Mesenchymal stem cell (in vitro differentiated cells and primary cell): ENCODE data around the gene RAPGEF5.

Source experiments
- DNase-seq: peaks from one replicate; pipeline ENCODE4 v3.0.0-alpha.2; 2013
- H2AFZ ChIP-seq: one replicate; pipeline ENCODE4 v1.6.1; 2013; ENCODE audit warnings: low read depth, mild to moderate bottlenecking, control low read depth, inconsistent platforms, low read length, moderate library complexity
- H2AK5ac ChIP-seq: 2 replicates; pipeline ENCODE4 v1.6.1; 2013; ENCODE audit warnings: low read length, moderate library complexity, mild to moderate bottlenecking, inconsistent platforms; ENCODE audit not compliant: severe bottlenecking
- H2BK120ac ChIP-seq: one replicate; pipeline ENCODE4 v1.6.1; 2013; ENCODE audit warnings: low read depth, mild to moderate bottlenecking, inconsistent platforms, low read length, moderate library complexity
- H2BK12ac ChIP-seq, 2 experiments: one replicate each; pipeline ENCODE4 v1.6.1; 2013; ENCODE audit warnings: inconsistent platforms in 2 of 2, low read length in 2 of 2, mild to moderate bottlenecking in 2 of 2, moderate library complexity in 2 of 2, control low read depth in 1 of 2
- H2BK15ac ChIP-seq: one replicate; pipeline ENCODE4 v1.6.1; 2013; ENCODE audit warnings: mild to moderate bottlenecking, low read depth, inconsistent platforms; ENCODE audit not compliant: poor library complexity, severe bottlenecking
- H2BK5ac ChIP-seq: 2 replicates; pipeline ENCODE4 v1.6.1; 2013; ENCODE audit warnings: low read depth, mild to moderate bottlenecking, low read length, control low read depth, inconsistent platforms; ENCODE audit not compliant: poor library complexity, severe bottlenecking
- H3K14ac ChIP-seq, 2 experiments: one replicate each; pipeline ENCODE4 v1.6.1; 2013; ENCODE audit warnings: inconsistent platforms in 2 of 2, low read length in 2 of 2, control low read depth in 1 of 2, mild to moderate bottlenecking in 1 of 2, moderate library complexity in 1 of 2
- H3K18ac ChIP-seq, 2 experiments: one replicate each; pipeline ENCODE4 v1.6.1; 2013; ENCODE audit warnings: inconsistent platforms in 2 of 2, low read length in 2 of 2, control low read depth in 1 of 2, low read depth in 1 of 2, mild to moderate bottlenecking in 1 of 2
- H3K23ac ChIP-seq, 2 experiments: one replicate each; pipeline ENCODE4 v1.6.1; 2013; ENCODE audit warnings: inconsistent platforms in 2 of 2, low read length in 2 of 2, mild to moderate bottlenecking in 2 of 2, moderate library complexity in 2 of 2, control low read depth in 1 of 2
- H3K27ac ChIP-seq: 2 replicates; pipeline ENCODE4 v1.5.1; 2013; ENCODE audit warnings: mild to moderate bottlenecking, moderate library complexity, low read length, control low read depth, inconsistent platforms; ENCODE audit not compliant: poor library complexity, severe bottlenecking
- H3K27me3 ChIP-seq, 2 experiments: 2 replicates each; pipeline versions ENCODE4 v1.6.1 to v1.7.0; 2013; ENCODE audit warnings: low read length in 2 of 2, mild to moderate bottlenecking in 2 of 2, moderate library complexity in 2 of 2, control low read depth in 1 of 2, inconsistent platforms in 1 of 2; ENCODE audit not compliant: control insufficient read depth in 1 of 2, insufficient read depth in 1 of 2
- H3K36me3 ChIP-seq, 2 experiments: 2 replicates each; pipeline versions ENCODE4 v1.6.1 to v1.7.0; 2013; ENCODE audit warnings: low read length in 2 of 2, control low read depth in 1 of 2, inconsistent platforms in 1 of 2, low read depth in 1 of 2, mild to moderate bottlenecking in 1 of 2; ENCODE audit not compliant: insufficient read depth in 2 of 2, control insufficient read depth in 1 of 2
- H3K4ac ChIP-seq, 2 experiments: one replicate each; pipeline ENCODE4 v1.6.1; 2013; ENCODE audit warnings: inconsistent platforms in 2 of 2, low read length in 2 of 2, mild to moderate bottlenecking in 2 of 2, moderate library complexity in 2 of 2, control low read depth in 1 of 2, low read depth in 1 of 2
- H3K4me1 ChIP-seq: 2 replicates; pipeline ENCODE4 v1.6.1; 2013; ENCODE audit warnings: low read depth, low read length, control low read depth; ENCODE audit not compliant: control insufficient read depth, insufficient read depth
- H3K4me2 ChIP-seq: 2 replicates; pipeline ENCODE4 v1.6.1; 2013; ENCODE audit warnings: low read length, mild to moderate bottlenecking, inconsistent platforms; ENCODE audit not compliant: poor library complexity, severe bottlenecking
- H3K4me3 ChIP-seq, 2 experiments: 2 replicates each; pipeline versions ENCODE4 v1.5.1 to v1.7.0; 2013; ENCODE audit warnings: low read length in 2 of 2, mild to moderate bottlenecking in 2 of 2, control low read depth in 1 of 2, low read depth in 1 of 2; ENCODE audit not compliant: insufficient read depth in 1 of 2
- H3K79me1 ChIP-seq: replicated peaks from 2 replicates; pipeline ENCODE4 v1.6.1; 2013; ENCODE audit warnings: mild to moderate bottlenecking, control low read depth, low read length, inconsistent platforms; ENCODE audit not compliant: poor library complexity, severe bottlenecking
- H3K9ac ChIP-seq: 2 replicates; pipeline ENCODE4 v1.7.0; 2013; ENCODE audit warnings: mild to moderate bottlenecking, low read length, moderate library complexity
- H3K9me3 ChIP-seq: 2 replicates; pipeline ENCODE4 v1.7.0; 2013; ENCODE audit warnings: mild to moderate bottlenecking, low read length; ENCODE audit not compliant: control insufficient read depth
- H4K8ac ChIP-seq: one replicate; pipeline ENCODE4 v1.6.1; 2013; ENCODE audit warnings: inconsistent platforms, mild to moderate bottlenecking, low read length, moderate library complexity
- H4K91ac ChIP-seq: one replicate; pipeline ENCODE4 v1.6.1; 2013; ENCODE audit warnings: mild to moderate bottlenecking, low read length, inconsistent platforms
- WGBS: methylation state at CpG from one replicate; pipeline ENCODE4 v1.1.7; 2013; ENCODE audit warnings: mixed read lengths; 5-methylcytosine and 5-hydroxymethylcytosine counted together

The RAPGEF5 gene

DNA sequence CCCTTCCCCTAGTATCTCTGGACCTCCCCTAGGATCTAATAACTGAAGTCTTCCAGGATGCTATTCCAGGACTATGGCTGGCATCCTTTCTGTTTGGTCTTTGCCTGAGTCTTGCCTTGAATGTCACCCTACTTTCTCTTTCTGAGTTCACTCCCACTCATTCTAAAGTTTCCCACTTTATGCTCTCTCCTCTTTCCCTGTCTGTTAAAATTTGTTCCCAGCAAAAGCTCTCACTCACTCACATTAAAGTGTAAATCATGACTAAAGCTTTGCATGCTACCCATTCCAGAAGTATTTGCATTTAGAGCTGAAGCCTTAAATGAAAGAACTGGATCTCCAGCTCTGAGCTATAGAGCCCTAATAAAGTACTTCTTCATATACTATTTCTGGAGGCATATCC lies 42.1 kb upstream of the RAPGEF5 start:
- no peaks in the 10 kb centered on the region for H3K36me3 ChIP-seq
- no peak overlapping the region for H3K23ac ChIP-seq
- no peak overlapping the region for H4K8ac ChIP-seq
- H2BK12ac ChIP-seq, result no peak overlapping the region
- H2AK5ac ChIP-seq, result no peak overlapping the region
- H3K18ac ChIP-seq, result no peak overlapping the region
- no peaks in the 10 kb centered on the region for H3K9me3 ChIP-seq
- H3K4me3 ChIP-seq, result no peak overlapping the region
- no peak overlapping the region for H2BK15ac ChIP-seq
- H3K27ac ChIP-seq, result no peak overlapping the region
- no peak overlapping the region for H2BK120ac ChIP-seq
- no peak overlapping the region for H4K91ac ChIP-seq
- no peak overlapping the region for H3K9ac ChIP-seq
- H3K4me1 ChIP-seq, result peaks cover 5% of the 10 kb centered on the region
- peaks cover 3 to 24% of the 10 kb centered on the region in 2 experiments for H3K27me3 ChIP-seq
- DNase-seq, result no peak
- no peak overlapping the region for H2BK5ac ChIP-seq
- H3K4ac ChIP-seq, result no peak overlapping the region
- no peak overlapping the region for H2AFZ ChIP-seq
- H3K4me2 ChIP-seq, result no peak overlapping the region
- H3K14ac ChIP-seq, result no peak overlapping the region
- H3K79me1 ChIP-seq, result no peaks in the 10 kb centered on the region

DNA sequence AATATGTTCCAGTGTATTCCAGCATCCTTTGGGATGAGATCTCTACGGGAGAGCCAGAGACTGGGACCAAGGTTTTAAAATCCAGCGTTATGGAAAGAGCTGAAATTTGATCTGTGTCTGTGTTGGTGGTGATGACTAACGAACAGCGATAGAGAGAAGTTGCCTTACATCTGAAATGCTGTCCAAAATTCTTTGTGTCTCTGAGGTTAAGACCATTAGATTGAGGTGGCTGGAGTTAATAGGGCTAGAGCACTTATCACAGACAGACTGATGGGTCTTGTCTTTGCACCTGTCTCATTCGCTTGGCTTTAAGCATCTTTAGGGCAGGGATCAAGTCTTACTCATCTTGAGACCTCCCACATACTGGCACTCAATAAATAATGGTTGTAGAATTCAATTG lies 41.0 kb upstream of the RAPGEF5 start:
- Histone ChIP-seq H4K91ac (no peak overlapping the region), H4K8ac (no peak overlapping the region), H3K4me1 (peaks cover 5% of the 10 kb centered on the region), H2BK120ac (no peak overlapping the region), H3K4ac (no peak overlapping the region), H2AFZ (no peak overlapping the region), H3K23ac (no peak overlapping the region), H2BK5ac (no peak overlapping the region), H2BK12ac (no peak overlapping the region), H2AK5ac (no peak overlapping the region), H3K4me2 (no peak overlapping the region), H3K9ac (no peak overlapping the region), H3K14ac (no peak overlapping the region), H3K36me3 (no peaks in the 10 kb centered on the region), H2BK15ac (no peak overlapping the region), H3K27ac (no peak overlapping the region), H3K27me3 (peaks cover 3 to 30% of the 10 kb centered on the region in 2 experiments), H3K9me3 (no peaks in the 10 kb centered on the region), H3K18ac (no peak overlapping the region), H3K4me3 (no peak overlapping the region), H3K79me1 (no peaks in the 10 kb centered on the region)
- WGBS, result 69% methylated on average over 4 of the region's 5 CpGs
- DNase-seq, result no peak

DNA sequence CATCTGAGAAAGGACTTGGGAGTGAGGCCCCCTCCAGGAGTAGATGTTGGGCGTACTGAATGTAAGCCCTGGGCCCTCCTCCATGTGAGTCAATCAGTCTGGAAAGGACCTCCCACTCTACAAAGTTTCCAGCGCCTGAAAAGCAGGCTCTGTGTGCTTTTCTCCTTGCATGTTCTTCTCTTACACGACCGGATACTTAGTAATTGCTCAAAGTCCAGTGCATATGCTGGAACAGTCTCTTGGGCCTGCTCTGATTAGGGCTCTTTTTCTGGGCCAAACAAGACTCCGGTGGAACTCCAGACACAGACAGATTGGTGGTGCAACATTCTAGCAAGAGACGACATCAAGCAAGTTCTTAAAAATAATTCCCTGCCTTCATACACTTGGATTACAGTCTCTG lies 38.3 kb upstream of the RAPGEF5 start:
- WGBS, result 83% methylated on average over 5 of the region's 6 CpGs
- peaks cover 3 to 33% of the 10 kb centered on the region in 2 experiments for H3K27me3 ChIP-seq
- no peak overlapping the region for H3K14ac ChIP-seq

DNA sequence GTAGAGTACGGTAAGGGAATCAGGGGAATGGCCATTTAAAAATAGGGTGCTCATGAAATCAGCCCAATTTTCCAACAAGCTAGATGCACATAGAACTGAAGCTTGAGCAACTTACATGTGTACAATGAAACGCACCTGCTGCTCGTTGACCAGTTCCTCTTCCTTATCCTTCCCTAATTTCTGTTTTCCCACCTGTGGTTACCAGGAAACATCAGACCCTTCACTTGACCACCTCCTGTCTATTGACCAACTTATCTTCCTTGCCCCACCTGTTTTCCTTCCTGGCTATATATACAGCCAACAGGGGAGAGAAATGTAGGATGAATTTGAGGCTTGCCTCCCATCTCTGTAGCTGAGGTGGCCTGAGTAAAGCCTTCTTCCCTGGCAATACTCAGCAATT lies 37.8 kb upstream of the RAPGEF5 start:
- Histone ChIP-seq H3K79me1 (no peaks in the 10 kb centered on the region), H4K8ac (no peak overlapping the region), H3K4ac (no peak overlapping the region), H2BK15ac (no peak overlapping the region), H3K14ac (no peak overlapping the region), H2AFZ (no peak overlapping the region), H3K23ac (no peak overlapping the region), H3K27me3 (peaks cover 3 to 33% of the 10 kb centered on the region in 2 experiments), H3K4me3 (no peak overlapping the region), H3K9ac (no peak overlapping the region), H3K9me3 (no peaks in the 10 kb centered on the region), H2BK5ac (no peak overlapping the region), H3K36me3 (no peaks in the 10 kb centered on the region), H3K4me2 (no peak overlapping the region), H3K4me1 (no peaks in the 10 kb centered on the region), H2AK5ac (no peak overlapping the region), H2BK12ac (no peak overlapping the region), H2BK120ac (no peak overlapping the region), H3K27ac (no peak overlapping the region), H4K91ac (no peak overlapping the region), H3K18ac (no peak overlapping the region)
- 97% methylated on average over 3 of the region's 3 CpGs for WGBS
- DNase-seq, result no peak

More for the DNA sequence above, 38.3 kb upstream of the RAPGEF5 start:
- Histone ChIP-seq H2BK12ac (no peak overlapping the region), H3K27ac (no peak overlapping the region), H2BK120ac (no peak overlapping the region), H3K18ac (no peak overlapping the region), H3K4me2 (no peak overlapping the region), H3K9me3 (no peaks in the 10 kb centered on the region), H2AK5ac (no peak overlapping the region), H3K79me1 (no peaks in the 10 kb centered on the region), H3K9ac (no peak overlapping the region), H2AFZ (no peak overlapping the region), H2BK15ac (no peak overlapping the region), H3K4ac (no peak overlapping the region), H4K8ac (no peak overlapping the region), H3K36me3 (no peaks in the 10 kb centered on the region), H2BK5ac (no peak overlapping the region), H4K91ac (no peak overlapping the region), H3K4me3 (no peak overlapping the region), H3K4me1 (no peaks in the 10 kb centered on the region), H3K23ac (no peak overlapping the region)
- no peak for DNase-seq
